WERI-Rb-1 (cell line): ENCODE results near the gene INVS.

ENCODE experiments used
- DNase-seq: peaks from one replicate; pipeline ENCODE4 v3.0.0-alpha.2; 2020
- H3K27ac ChIP-seq: fragments of 250-450 bp; sonication (Bioruptor Pico); 2 replicates; pipeline ENCODE4 v1.5.1; 2020; ENCODE audit warnings: mild to moderate bottlenecking, moderate library complexity
- H3K27me3 ChIP-seq: fragments of 250-450 bp; sonication (Bioruptor Pico); 2 replicates; pipeline ENCODE4 v1.5.1; 2021; ENCODE audit warnings: mild to moderate bottlenecking, low read depth, moderate library complexity; ENCODE audit not compliant: insufficient read depth, severe bottlenecking
- H3K36me3 ChIP-seq: fragments of 250-450 bp; sonication (Bioruptor Pico); 2 replicates; pipeline ENCODE4 v1.5.1; 2020; ENCODE audit warnings: mild to moderate bottlenecking, moderate library complexity
- H3K4me3 ChIP-seq: 2 replicates; pipeline ENCODE4 v1.5.1; 2011; ENCODE audit warnings: low read depth, mild to moderate bottlenecking, control low read depth, low read length
- H3K9me3 ChIP-seq: fragments of 250-450 bp; sonication (Bioruptor Pico); 2 replicates; pipeline ENCODE4 v1.5.1; 2021; ENCODE audit warnings: mild to moderate bottlenecking, moderate library complexity; ENCODE audit not compliant: severe bottlenecking
- TF ChIP-seq, protein P1 (sequence below): IDR thresholded peaks from 2 replicates; pipeline ENCODE4 v1.5.1; 2011; ENCODE audit warnings: low read depth, mild to moderate bottlenecking, control low read depth, inconsistent platforms, low read length

Gene INVS

DNA sequence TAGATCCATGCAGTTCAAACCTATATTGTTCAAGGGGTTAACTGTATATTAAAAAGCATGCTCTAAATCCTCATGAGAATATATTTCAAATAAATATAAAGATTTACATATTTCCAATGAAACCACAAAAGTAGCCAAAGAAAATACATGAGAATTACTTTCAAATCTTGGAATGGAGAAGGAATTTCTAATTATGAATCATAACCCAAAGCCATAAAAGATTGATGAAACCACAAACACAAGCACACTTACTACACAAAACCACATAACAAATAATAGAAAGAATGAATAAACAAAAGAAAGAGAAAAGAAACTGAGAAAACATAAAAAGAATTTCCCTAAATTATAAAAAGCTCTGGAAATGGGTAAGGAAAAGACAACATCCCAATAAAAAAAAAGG is 16.3 kb upstream of the INVS start:
- no peak for DNase-seq

GRCh38 chr9:100083448-100084127 is 15.5 kb upstream of the INVS start:
- H3K27me3 ChIP-seq, result no peaks in the 10 kb centered on the region
- TF ChIP-seq, protein P1, sequence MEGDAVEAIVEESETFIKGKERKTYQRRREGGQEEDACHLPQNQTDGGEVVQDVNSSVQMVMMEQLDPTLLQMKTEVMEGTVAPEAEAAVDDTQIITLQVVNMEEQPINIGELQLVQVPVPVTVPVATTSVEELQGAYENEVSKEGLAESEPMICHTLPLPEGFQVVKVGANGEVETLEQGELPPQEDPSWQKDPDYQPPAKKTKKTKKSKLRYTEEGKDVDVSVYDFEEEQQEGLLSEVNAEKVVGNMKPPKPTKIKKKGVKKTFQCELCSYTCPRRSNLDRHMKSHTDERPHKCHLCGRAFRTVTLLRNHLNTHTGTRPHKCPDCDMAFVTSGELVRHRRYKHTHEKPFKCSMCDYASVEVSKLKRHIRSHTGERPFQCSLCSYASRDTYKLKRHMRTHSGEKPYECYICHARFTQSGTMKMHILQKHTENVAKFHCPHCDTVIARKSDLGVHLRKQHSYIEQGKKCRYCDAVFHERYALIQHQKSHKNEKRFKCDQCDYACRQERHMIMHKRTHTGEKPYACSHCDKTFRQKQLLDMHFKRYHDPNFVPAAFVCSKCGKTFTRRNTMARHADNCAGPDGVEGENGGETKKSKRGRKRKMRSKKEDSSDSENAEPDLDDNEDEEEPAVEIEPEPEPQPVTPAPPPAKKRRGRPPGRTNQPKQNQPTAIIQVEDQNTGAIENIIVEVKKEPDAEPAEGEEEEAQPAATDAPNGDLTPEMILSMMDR, result no peak
- no peaks in the 10 kb centered on the region for H3K36me3 ChIP-seq
- H3K27ac ChIP-seq, result peak overlapping the region; percentile 73
- no peak for DNase-seq
- no peaks in the 10 kb centered on the region for H3K9me3 ChIP-seq
- peak overlapping the region; percentile 35 for H3K4me3 ChIP-seq

More for the DNA sequence above, 16.3 kb upstream of the INVS start:
- TF ChIP-seq, protein P1, result no peak
- no peak overlapping the region for H3K4me3 ChIP-seq
- no peaks in the 10 kb centered on the region for H3K36me3 ChIP-seq
- H3K9me3 ChIP-seq, result no peaks in the 10 kb centered on the region
- no peak overlapping the region; the same call in 1 of the 2 replicates for H3K27ac ChIP-seq
- H3K27me3 ChIP-seq, result no peaks in the 10 kb centered on the region

GRCh38 chr9:100084128-100084453 is 15.0 kb upstream of the INVS start:
- DNase-seq, result no peak
- TF ChIP-seq, protein P1, result no peak
- Histone ChIP-seq H3K27ac (peak overlapping the region; percentile 73), H3K36me3 (no peaks in the 10 kb centered on the region), H3K27me3 (no peaks in the 10 kb centered on the region), H3K9me3 (no peaks in the 10 kb centered on the region), H3K4me3 (peak overlapping the region; percentile 35; the same call in 1 of the 2 replicates)

DNA sequence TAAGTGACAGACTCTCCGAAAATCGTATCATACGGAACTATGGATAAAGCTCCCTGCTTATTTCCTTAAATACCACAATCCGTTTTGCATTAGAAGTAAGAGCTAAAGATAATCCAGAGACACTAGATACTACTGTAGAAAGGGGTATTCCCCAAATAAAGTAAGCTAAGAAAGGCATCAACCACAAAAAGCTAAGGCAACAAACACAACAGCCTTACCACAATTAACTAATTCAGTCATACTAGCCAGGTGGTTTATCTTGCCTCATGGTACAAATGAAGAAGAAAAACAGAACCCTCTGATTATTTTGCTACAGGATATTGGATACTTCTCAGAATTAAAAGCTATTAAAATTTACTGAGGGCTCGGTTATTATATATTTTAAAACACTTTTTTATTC is 14.3 kb upstream of the INVS start:
- Histone ChIP-seq H3K27me3 (no peaks in the 10 kb centered on the region), H3K9me3 (no peaks in the 10 kb centered on the region), H3K4me3 (peak overlapping the region; percentile 21), H3K27ac (peak overlapping the region; percentile 73), H3K36me3 (no peaks in the 10 kb centered on the region)
- no peak for DNase-seq
- TF ChIP-seq, protein P1, result no peak

DNA sequence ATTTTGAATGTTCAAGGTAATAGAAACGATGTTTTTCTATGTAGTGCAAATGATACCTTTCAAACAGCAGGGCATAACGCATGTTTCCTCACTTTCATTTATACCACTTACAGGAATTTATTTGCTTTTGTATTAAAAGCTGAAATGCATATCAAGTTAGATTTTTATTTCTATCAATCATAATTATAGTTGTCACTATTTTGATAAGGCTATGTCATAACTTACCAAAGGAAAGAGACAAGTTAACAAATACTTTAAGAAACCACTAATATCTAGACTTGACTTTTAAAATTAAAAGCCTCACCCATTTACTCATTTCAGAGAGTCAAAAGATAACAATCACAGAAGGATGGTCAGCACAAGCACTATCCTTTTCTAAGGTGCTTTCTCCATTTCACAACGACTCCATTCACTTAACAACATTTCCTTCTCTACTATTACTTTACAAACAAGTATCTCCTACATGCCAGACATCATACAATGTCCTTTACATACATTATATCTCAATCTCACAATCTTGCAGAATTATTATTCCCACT is 12.9 kb upstream of the INVS start:
- DNase-seq, result no peak
- H3K36me3 ChIP-seq, result no peaks in the 10 kb centered on the region
- no peak overlapping the region for H3K27ac ChIP-seq
- TF ChIP-seq, protein P1, result no peak
- no peaks in the 10 kb centered on the region for H3K9me3 ChIP-seq
- no peak overlapping the region for H3K4me3 ChIP-seq
- H3K27me3 ChIP-seq, result no peaks in the 10 kb centered on the region

GRCh38 chr9:100087218-100087617 is 11.8 kb upstream of the INVS start:
- DNase-seq, result no peak
- Histone ChIP-seq H3K36me3 (no peaks in the 10 kb centered on the region), H3K9me3 (no peaks in the 10 kb centered on the region), H3K4me3 (no peak overlapping the region), H3K27ac (no peak overlapping the region), H3K27me3 (no peaks in the 10 kb centered on the region)
- TF ChIP-seq, protein P1, result no peak
